IMR-90 (cell line): ENCODE data around the gene ABHD5. TPM values are rescaled to one million over a fixed set of nuclear protein-coding genes. Genes with fewer than 3 reads are reported as not detected.

Experiments
- ATAC-seq: fragments of 200-7000 bp; cut with Tn5 transposase; 2 replicates; pipeline ENCODE4 v1.9.1; 2020; ENCODE audit warnings: low read depth, mild to moderate bottlenecking, moderate library complexity
- BruUV-seq: library from RNA; stranded (reverse); fragments of 400-500 nt; replicated peaks from 2 replicates; lab custom pipeline; 2021; lab: Mats Ljungman, UMichigan
- CTCF ChIA-PET: fragments of 300-600 bp; formaldehyde crosslinking; extraction: SDS; loops from one replicate; lab custom pipeline; 2021; ENCODE audit warnings: antibody characterized with exemption; lab: Yijun Ruan, JAX
- POLR2A ChIA-PET: fragments of 300-600 bp; sonication (Branson Sonifier 250); formaldehyde crosslinking; loops from one replicate; lab custom pipeline; 2022; ENCODE audit warnings: antibody characterized with exemption; ENCODE audit not compliant: unreplicated experiment; lab: Charles Lee
- DNase-seq: peaks from one replicate; pipeline ENCODE4 v3.0.0; 2013
- H2AFZ ChIP-seq: replicated peaks from 2 replicates; pipeline ENCODE3; 2013; ENCODE audit warnings: low read length, mild to moderate bottlenecking; ENCODE audit not compliant: poor library complexity
- H2AK5ac ChIP-seq: 2 replicates; pipeline ENCODE4 v1.6.1; 2013; ENCODE audit warnings: low read depth, low read length, inconsistent platforms
- H2AK9ac ChIP-seq: replicated peaks from 2 replicates; pipeline ENCODE3; 2013; ENCODE audit warnings: mild to moderate bottlenecking, low read depth, low read length, moderate library complexity; ENCODE audit not compliant: poor library complexity
- H2BK120ac ChIP-seq: 2 replicates; pipeline ENCODE4 v1.6.1; 2013; ENCODE audit warnings: low read depth, low read length, inconsistent platforms
- H2BK15ac ChIP-seq: 3 replicates; pipeline ENCODE4 v1.6.1; 2013; ENCODE audit warnings: low read depth, low read length, inconsistent platforms
- H2BK20ac ChIP-seq: 2 replicates; pipeline ENCODE4 v1.6.1; 2013; ENCODE audit warnings: low read depth, mild to moderate bottlenecking, inconsistent platforms, low read length, moderate library complexity
- H2BK5ac ChIP-seq: 2 replicates; pipeline ENCODE4 v1.6.1; 2013; ENCODE audit warnings: mild to moderate bottlenecking, low read depth, low read length, inconsistent platforms; ENCODE audit not compliant: poor library complexity, severe bottlenecking
- H3K14ac ChIP-seq: replicated peaks from 2 replicates; pipeline ENCODE4 v1.6.1; 2013; ENCODE audit warnings: low read depth, low read length, inconsistent platforms
- H3K18ac ChIP-seq: 2 replicates; pipeline ENCODE4 v1.6.1; 2013; ENCODE audit warnings: low read depth, low read length, control low read depth
- H3K23ac ChIP-seq: 2 replicates; pipeline ENCODE4 v1.6.1; 2013; ENCODE audit warnings: low read depth, low read length, inconsistent platforms
- H3K27ac ChIP-seq: 2 replicates; pipeline ENCODE4 v1.5.1; 2013; ENCODE audit warnings: mild to moderate bottlenecking, control low read depth, low read length; ENCODE audit not compliant: insufficient read depth
- H3K27me3 ChIP-seq: 2 replicates; pipeline ENCODE4 v1.6.1; 2013; ENCODE audit warnings: low read length; ENCODE audit not compliant: control insufficient read depth, insufficient read depth
- H3K36me3 ChIP-seq: 2 replicates; pipeline ENCODE4 v1.6.1; 2013; ENCODE audit warnings: low read length, mixed read lengths; ENCODE audit not compliant: control insufficient read depth, insufficient read depth
- H3K4ac ChIP-seq: 2 replicates; pipeline ENCODE4 v1.6.1; 2013; ENCODE audit warnings: low read depth, low read length, inconsistent platforms
- H3K4me1 ChIP-seq: 2 replicates; pipeline ENCODE4 v1.6.1; 2013; ENCODE audit warnings: low read length, mixed read lengths; ENCODE audit not compliant: control insufficient read depth, insufficient read depth
- H3K4me2 ChIP-seq: 2 replicates; pipeline ENCODE4 v1.6.1; 2013; ENCODE audit warnings: low read depth, mild to moderate bottlenecking, control low read depth, low read length, moderate library complexity
- H3K4me3 ChIP-seq: 2 replicates; pipeline ENCODE4 v1.5.1; 2013; ENCODE audit warnings: low read depth, mild to moderate bottlenecking, control low read depth, low read length, moderate library complexity; ENCODE audit not compliant: insufficient read depth
- H3K56ac ChIP-seq: 2 replicates; pipeline ENCODE4 v1.6.1; 2013; ENCODE audit warnings: low read length, inconsistent platforms; ENCODE audit not compliant: insufficient read depth; ENCODE audit errors: extremely low read depth
- H3K79me1 ChIP-seq, 2 experiments: 2 replicates each; pipeline ENCODE4 v1.6.1; 2013; ENCODE audit warnings: low read length in 2 of 2, inconsistent platforms in 1 of 2, low read depth in 1 of 2
- H3K9ac ChIP-seq: 2 replicates; pipeline ENCODE4 v1.6.1; 2013; ENCODE audit warnings: low read depth, low read length, control low read depth
- H3K9me1 ChIP-seq: 2 replicates; pipeline ENCODE4 v1.6.1; 2013; ENCODE audit warnings: low read length, inconsistent platforms; ENCODE audit not compliant: insufficient read depth
- H3K9me3 ChIP-seq: 2 replicates; pipeline ENCODE4 v1.6.1; 2013; ENCODE audit warnings: low read length; ENCODE audit not compliant: control insufficient read depth, insufficient read depth
- H4K20me1 ChIP-seq: 2 replicates; pipeline ENCODE4 v1.6.1; 2013; ENCODE audit warnings: low read length, inconsistent platforms; ENCODE audit not compliant: insufficient read depth
- H4K5ac ChIP-seq: 2 replicates; pipeline ENCODE4 v1.6.1; 2013; ENCODE audit warnings: mild to moderate bottlenecking, low read depth, low read length, control low read depth
- H4K8ac ChIP-seq, 2 experiments: 2 replicates each; pipeline ENCODE4 v1.6.1; 2013; ENCODE audit warnings: low read depth in 2 of 2, low read length in 2 of 2, control low read depth in 1 of 2, inconsistent platforms in 1 of 2
- H4K91ac ChIP-seq: 2 replicates; pipeline ENCODE4 v1.6.1; 2013; ENCODE audit warnings: low read depth, low read length, inconsistent platforms; ENCODE audit not compliant: insufficient read depth
- BHLHE40 ChIP-seq: fragments of 150-350 bp; IDR thresholded peaks from 2 replicates; pipeline ENCODE4 v1.6.1; 2016; ENCODE audit warnings: mild to moderate bottlenecking, low read depth, low read length
- CEBPB ChIP-seq: IDR thresholded peaks from 2 replicates; pipeline ENCODE4 v1.6.1; 2012; ENCODE audit warnings: low read depth, low read length, improper control_type of control experiment
- CHD1 ChIP-seq: IDR thresholded peaks from 2 replicates; pipeline ENCODE4 v1.6.1; 2012; ENCODE audit warnings: low read depth, low read length, improper control_type of control experiment
- CTCF ChIP-seq: conservative IDR thresholded peaks from 2 replicates; pipeline ENCODE4 v1.5.1; 2012; ENCODE audit warnings: mild to moderate bottlenecking, low read depth, low read length, improper control_type of control experiment
- ELK1 ChIP-seq: fragments of 150-350 bp; IDR thresholded peaks from 2 replicates; pipeline ENCODE4 v1.6.1; 2016; ENCODE audit warnings: low read depth, mild to moderate bottlenecking, low read length, moderate library complexity, borderline replicate concordance
- FOS ChIP-seq: fragments of 150-350 bp; IDR thresholded peaks from 2 replicates; pipeline ENCODE4 v1.6.1; 2016; ENCODE audit warnings: low read depth, low read length
- MAFK ChIP-seq: IDR thresholded peaks from 2 replicates; pipeline ENCODE4 v1.6.1; 2012; ENCODE audit warnings: low read depth, low read length, improper control_type of control experiment
- MAZ ChIP-seq: IDR thresholded peaks from 2 replicates; pipeline ENCODE4 v1.6.1; 2012; ENCODE audit warnings: low read depth, mild to moderate bottlenecking, low read length, improper control_type of control experiment, moderate library complexity, borderline replicate concordance
- MXI1 ChIP-seq: IDR thresholded peaks from 2 replicates; pipeline ENCODE4 v1.6.1; 2012; ENCODE audit warnings: low read depth, mild to moderate bottlenecking, low read length, moderate library complexity, borderline replicate concordance
- NFE2L2 ChIP-seq: fragments of 150-350 bp; IDR thresholded peaks from 2 replicates; pipeline ENCODE4 v1.6.1; 2016; ENCODE audit warnings: low read depth, mild to moderate bottlenecking, low read length
- POLR2A ChIP-seq: IDR thresholded peaks from 2 replicates; pipeline ENCODE4 v1.6.1; 2012; ENCODE audit warnings: mild to moderate bottlenecking, low read depth, low read length
- RAD21 ChIP-seq: IDR thresholded peaks from 2 replicates; pipeline ENCODE4 v1.6.1; 2012; ENCODE audit warnings: low read length, improper control_type of control experiment
- RCOR1 ChIP-seq: IDR thresholded peaks from 2 replicates; pipeline ENCODE4 v1.6.1; 2012; ENCODE audit warnings: mild to moderate bottlenecking, low read length, improper control_type of control experiment; ENCODE audit not compliant: insufficient replicate concordance
- RFX5 ChIP-seq: IDR thresholded peaks from 2 replicates; pipeline ENCODE4 v1.8.0; 2012; ENCODE audit warnings: low read depth, mild to moderate bottlenecking, low read length, moderate library complexity
- SMC3 ChIP-seq: fragments of 150-350 bp; IDR thresholded peaks from 2 replicates; pipeline ENCODE4 v1.6.1; 2016; ENCODE audit warnings: low read depth, mild to moderate bottlenecking, antibody characterized with exemption, low read length, moderate library complexity
- USF2 ChIP-seq: fragments of 150-350 bp; IDR thresholded peaks from 2 replicates; pipeline ENCODE4 v1.6.1; 2017; ENCODE audit warnings: mild to moderate bottlenecking, antibody characterized with exemption, low read length, low read depth
- WGBS, 2 experiments: methylation state at CpG; one replicate each; pipeline versions ENCODE4 v1.1.5 to v1.1.7; 2013; ENCODE audit warnings: missing lambda C conversion rate in 2 of 2; ENCODE audit not compliant: insufficient read length in 1 of 2; ENCODE audit errors: extremely low coverage in 2 of 2; 5-methylcytosine and 5-hydroxymethylcytosine counted together
- dilution Hi-C: fragments of 300-500 bp; cut with HindIII; formaldehyde crosslinking; loops from one replicate; pipeline ENCODE4 v1.14.3; 2018; ENCODE audit warnings: low sequenced_read_pairs; ENCODE audit not compliant: unreplicated experiment
- in situ Hi-C: fragments of 300-500 bp; cut with MboI; formaldehyde crosslinking; loops from 3 replicates; pipeline ENCODE4 v1.14.3; 2019; ENCODE audit warnings: low sequenced_read_pairs, inconsistent platforms, mixed read lengths
- intact Hi-C: fragments of 100-400 bp; cut with micrococcal nuclease; formaldehyde crosslinking; loops from 2 replicates; pipeline ENCODE4 v1.10.0; 2022
- polyA plus RNA-seq, 3 experiments: library from polyadenylated mRNA; depleted of rRNA; stranded (reverse); fragments of >200 nt; gene quantifications; 2 replicates each; pipeline ENCODE4 v1.2.3, GENCODE V29; 2012; ENCODE audit warnings: low replicate concordance in 1 of 3
- total RNA-seq: library from RNA; depleted of rRNA; stranded (reverse); fragments of >200 nt; gene quantifications from 2 replicates; pipeline ENCODE4 v1.2.3, GENCODE V29; 2012

The ABHD5 gene
- total and polyA plus RNA-seq, 2 of the 4 experiments (the other 2 are of a cell fraction): 15.8 to 33.2 TPM

DNA sequence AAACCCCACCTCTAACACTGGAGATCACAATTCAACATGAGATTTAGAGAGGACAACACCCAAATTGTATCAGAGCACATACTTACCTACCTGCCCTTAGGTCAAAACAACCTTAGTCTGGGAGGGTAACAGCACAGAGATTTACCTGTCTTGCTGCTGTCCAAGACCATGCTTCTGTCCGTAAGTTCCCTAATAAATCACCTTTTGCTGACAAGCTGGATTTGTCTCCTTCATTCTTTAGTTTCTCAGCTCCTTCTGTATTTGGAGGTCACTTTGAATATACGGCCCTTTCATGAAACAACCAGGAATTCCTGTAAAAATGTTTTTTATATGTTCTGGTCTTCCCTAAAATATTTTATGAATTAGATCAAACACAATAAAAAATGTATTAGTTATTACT lies 1.6 kb upstream of the ABHD5 start:
- no peak overlapping the region for H3K4me2 ChIP-seq
- BruUV-seq: no TSS peak

More for the DNA sequence above, 1.6 kb upstream of the ABHD5 start:
- Histone ChIP-seq H2BK15ac (no peak overlapping the region), H3K9me1 (peaks cover 10% of the 10 kb centered on the region; the same call in 1 of the 2 replicates), H2AK5ac (no peak overlapping the region), H2BK120ac (no peak overlapping the region), H3K4me3 (no peak overlapping the region), H4K8ac (no peak overlapping the region), H4K5ac (no peak overlapping the region), H4K20me1 (no peaks in the 10 kb centered on the region), H3K79me1 (peaks cover 9 to 29% of the 10 kb centered on the region in 2 experiments), H3K4ac (no peak overlapping the region), H3K9ac (no peak overlapping the region), H3K36me3 (no peaks in the 10 kb centered on the region), H3K18ac (no peak overlapping the region), H3K56ac (no peak overlapping the region), H3K27me3 (no peaks in the 10 kb centered on the region), H3K4me1 (peaks cover 3% of the 10 kb centered on the region), H2BK5ac (no peak overlapping the region), H2AK9ac (no peak overlapping the region), H3K9me3 (no peaks in the 10 kb centered on the region), H3K27ac (no peak overlapping the region), H3K23ac (no peak overlapping the region), H3K14ac (no peak overlapping the region), H4K91ac (no peak overlapping the region), H2AFZ (no peak overlapping the region), H2BK20ac (no peak overlapping the region)
- POLR2A ChIA-PET: no interaction called here
- in situ Hi-C loops: loop anchor here (5.0 kb wide), 1 partner anchor 67 kb away; the partner anchor contains the start of gene ANO10
- TF ChIP-seq RCOR1 (no peak), RFX5 (no peak), CHD1 (no peak), NFE2L2 (no peak), CEBPB (no peak), SMC3 (no peak), ELK1 (no peak), MXI1 (no peak), MAZ (no peak), RAD21 (no peak), POLR2A (no peak), MAFK (no peak), FOS (no peak), USF2 (no peak), CTCF (no peak), BHLHE40 (no peak)
- CTCF ChIA-PET: interaction anchor here (1.4 kb wide), 1 partner anchor 80 kb away, joined by 5 read pairs; no protein-coding TSS in a partner anchor
- dilution Hi-C loops: no loop called here
- no peak for ATAC-seq
- no peak for DNase-seq
- intact Hi-C loops: no loop called here
- WGBS, 2 experiments: no CpG with 5 or more reads among the region's 2 CpGs
